Astrocyte (in vitro differentiated cells and primary cell): Measurements from ENCODE around the gene OR52W1.

ENCODE experiments used
- CTCF ChIP-seq: IDR thresholded peaks from 2 replicates; pipeline ENCODE4 v1.5.1; 2011; ENCODE audit warnings: low read depth, mild to moderate bottlenecking, inconsistent platforms, low read length, moderate library complexity; ENCODE audit not compliant: insufficient read depth
- EZH2 ChIP-seq: IDR thresholded peaks from 2 replicates; pipeline ENCODE4 v1.6.1; 2012; ENCODE audit warnings: mild to moderate bottlenecking, low read length, inconsistent platforms; ENCODE audit not compliant: insufficient read depth

DNA sequence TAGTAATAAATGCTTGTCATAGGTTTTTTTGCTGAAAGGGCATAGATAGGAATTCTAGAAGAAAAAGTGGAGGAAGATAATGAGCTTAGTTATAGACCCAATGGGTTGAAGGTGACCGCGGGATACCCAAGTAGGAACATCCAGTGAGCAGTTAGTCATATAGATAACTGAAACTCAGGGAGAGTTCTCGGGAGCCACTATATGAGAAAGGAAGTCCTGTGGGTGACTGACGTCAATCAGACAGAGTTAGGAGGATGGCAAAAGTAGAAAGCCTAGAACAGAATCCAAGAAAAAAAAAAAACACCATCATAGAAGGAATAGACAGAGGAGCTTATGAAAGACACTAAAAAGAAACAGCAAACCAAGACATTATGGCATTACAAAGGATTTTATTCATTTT is 38.2 kb downstream of the OR52W1 start:
- TF ChIP-seq CTCF (no peak), EZH2 (no peak)
